ENCODE results near the gene NAXD. TPM values are rescaled to one million over a fixed set of nuclear protein-coding genes. Genes with fewer than 3 reads are reported as not detected.

The NAXD gene
- total RNA-seq, 1 experiment from 2014 or later: 32.1 TPM

DNA sequence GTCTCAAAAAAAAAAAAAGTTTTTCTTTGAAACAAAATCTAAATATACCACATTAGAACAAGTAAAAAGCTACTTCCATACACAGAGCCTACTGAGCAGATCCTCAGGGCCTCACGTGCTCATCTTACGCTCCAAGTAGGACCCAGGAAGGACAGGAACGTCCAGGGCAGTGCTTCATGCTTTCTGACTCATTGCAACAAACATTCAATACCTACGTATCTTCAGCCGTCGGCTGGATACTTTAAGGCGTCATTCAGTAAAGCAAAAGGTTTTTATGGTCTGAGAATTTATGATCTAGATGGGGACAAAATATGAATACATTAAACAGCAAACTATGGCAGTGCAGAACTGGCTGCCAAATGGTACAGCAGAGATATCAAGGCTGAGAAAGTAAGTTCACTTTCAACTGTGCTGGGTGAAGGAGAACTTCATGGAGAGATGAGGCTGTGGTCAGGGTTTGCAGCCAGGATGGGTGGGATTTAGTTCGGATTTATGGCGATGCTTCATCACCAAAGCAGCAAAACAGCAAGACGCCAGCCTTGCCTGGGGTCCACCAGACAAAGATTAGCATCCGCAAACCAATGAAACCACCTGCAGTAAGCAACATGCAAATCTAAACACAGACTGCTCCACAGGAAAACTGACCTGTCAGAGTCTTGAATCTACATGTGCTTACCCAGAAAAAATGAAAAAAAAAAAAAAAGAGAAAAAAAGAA lies 70.1 kb downstream of the NAXD start (continued):
- TF ChIP-seq, protein P1, sequence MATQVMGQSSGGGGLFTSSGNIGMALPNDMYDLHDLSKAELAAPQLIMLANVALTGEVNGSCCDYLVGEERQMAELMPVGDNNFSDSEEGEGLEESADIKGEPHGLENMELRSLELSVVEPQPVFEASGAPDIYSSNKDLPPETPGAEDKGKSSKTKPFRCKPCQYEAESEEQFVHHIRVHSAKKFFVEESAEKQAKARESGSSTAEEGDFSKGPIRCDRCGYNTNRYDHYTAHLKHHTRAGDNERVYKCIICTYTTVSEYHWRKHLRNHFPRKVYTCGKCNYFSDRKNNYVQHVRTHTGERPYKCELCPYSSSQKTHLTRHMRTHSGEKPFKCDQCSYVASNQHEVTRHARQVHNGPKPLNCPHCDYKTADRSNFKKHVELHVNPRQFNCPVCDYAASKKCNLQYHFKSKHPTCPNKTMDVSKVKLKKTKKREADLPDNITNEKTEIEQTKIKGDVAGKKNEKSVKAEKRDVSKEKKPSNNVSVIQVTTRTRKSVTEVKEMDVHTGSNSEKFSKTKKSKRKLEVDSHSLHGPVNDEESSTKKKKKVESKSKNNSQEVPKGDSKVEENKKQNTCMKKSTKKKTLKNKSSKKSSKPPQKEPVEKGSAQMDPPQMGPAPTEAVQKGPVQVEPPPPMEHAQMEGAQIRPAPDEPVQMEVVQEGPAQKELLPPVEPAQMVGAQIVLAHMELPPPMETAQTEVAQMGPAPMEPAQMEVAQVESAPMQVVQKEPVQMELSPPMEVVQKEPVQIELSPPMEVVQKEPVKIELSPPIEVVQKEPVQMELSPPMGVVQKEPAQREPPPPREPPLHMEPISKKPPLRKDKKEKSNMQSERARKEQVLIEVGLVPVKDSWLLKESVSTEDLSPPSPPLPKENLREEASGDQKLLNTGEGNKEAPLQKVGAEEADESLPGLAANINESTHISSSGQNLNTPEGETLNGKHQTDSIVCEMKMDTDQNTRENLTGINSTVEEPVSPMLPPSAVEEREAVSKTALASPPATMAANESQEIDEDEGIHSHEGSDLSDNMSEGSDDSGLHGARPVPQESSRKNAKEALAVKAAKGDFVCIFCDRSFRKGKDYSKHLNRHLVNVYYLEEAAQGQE (IDR thresholded peaks at IDR 0.05; ENCODE audit: low read depth): no peak
- TF ChIP-seq, protein P2, sequence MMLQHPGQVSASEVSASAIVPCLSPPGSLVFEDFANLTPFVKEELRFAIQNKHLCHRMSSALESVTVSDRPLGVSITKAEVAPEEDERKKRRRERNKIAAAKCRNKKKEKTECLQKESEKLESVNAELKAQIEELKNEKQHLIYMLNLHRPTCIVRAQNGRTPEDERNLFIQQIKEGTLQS (IDR thresholded peaks at IDR 0.05): no peak
- no peak for TF ChIP-seq EGR1 (IDR thresholded peaks at IDR 0.05; ENCODE audit: low read depth)
- TF ChIP-seq EZH2 (IDR thresholded peaks at IDR 0.05): no peak
- no peak for TF ChIP-seq SP1 (IDR thresholded peaks at IDR 0.05; ENCODE audit: low read depth)

DNA sequence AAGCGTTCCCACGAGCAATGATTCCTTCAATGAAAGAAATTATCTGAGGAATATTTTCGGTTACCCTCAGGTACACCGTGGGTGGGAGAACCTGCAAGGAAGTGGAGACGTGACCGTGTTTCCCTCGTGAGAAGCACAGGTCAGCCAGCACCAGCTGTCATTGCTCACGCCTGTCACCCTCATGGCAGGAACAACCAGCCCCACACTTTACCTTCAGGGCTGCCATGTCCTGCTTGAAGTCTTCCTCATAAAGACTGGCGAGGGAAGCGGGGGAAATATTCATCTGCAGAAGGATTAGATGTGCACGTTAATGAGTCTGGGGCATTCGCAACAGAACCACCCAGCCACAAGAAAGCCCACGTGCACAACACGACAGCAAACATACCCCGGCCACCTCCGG lies 72.4 kb downstream of the NAXD start:
- no peaks in the 10 kb centered on the region for H3K27me3 ChIP-seq (ENCODE audit: insufficient read depth, low read length)
- no peaks in the 10 kb centered on the region for H4K20me1 ChIP-seq (ENCODE audit: insufficient read depth)
- TF ChIP-seq CEBPB (IDR thresholded peaks at IDR 0.05; ENCODE audit: low read depth) (no peak), ELF1 (IDR thresholded peaks at IDR 0.05; ENCODE audit: borderline replicate concordance, low read depth) (no peak)
- TF ChIP-seq, protein P3, sequence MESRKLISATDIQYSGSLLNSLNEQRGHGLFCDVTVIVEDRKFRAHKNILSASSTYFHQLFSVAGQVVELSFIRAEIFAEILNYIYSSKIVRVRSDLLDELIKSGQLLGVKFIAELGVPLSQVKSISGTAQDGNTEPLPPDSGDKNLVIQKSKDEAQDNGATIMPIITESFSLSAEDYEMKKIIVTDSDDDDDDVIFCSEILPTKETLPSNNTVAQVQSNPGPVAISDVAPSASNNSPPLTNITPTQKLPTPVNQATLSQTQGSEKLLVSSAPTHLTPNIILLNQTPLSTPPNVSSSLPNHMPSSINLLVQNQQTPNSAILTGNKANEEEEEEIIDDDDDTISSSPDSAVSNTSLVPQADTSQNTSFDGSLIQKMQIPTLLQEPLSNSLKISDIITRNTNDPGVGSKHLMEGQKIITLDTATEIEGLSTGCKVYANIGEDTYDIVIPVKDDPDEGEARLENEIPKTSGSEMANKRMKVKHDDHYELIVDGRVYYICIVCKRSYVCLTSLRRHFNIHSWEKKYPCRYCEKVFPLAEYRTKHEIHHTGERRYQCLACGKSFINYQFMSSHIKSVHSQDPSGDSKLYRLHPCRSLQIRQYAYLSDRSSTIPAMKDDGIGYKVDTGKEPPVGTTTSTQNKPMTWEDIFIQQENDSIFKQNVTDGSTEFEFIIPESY (IDR thresholded peaks at IDR 0.05; ENCODE audit: extremely low read depth, insufficient replicate concordance, low read length): no peak
- TF ChIP-seq, protein P4, sequence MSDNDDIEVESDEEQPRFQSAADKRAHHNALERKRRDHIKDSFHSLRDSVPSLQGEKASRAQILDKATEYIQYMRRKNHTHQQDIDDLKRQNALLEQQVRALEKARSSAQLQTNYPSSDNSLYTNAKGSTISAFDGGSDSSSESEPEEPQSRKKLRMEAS (IDR thresholded peaks at IDR 0.05): no peak
- TF ChIP-seq, protein P2 (IDR thresholded peaks at IDR 0.05): no peak
- H3K36me3 ChIP-seq (ENCODE audit: control insufficient read depth in 1 of 2, insufficient read depth in 2 of 2, low read length in 2 of 2): peaks cover 14 to 26% of the 10 kb centered on the region in 2 experiments
- ATAC-seq (no peak), DNase-seq (ENCODE audit: low read depth, low spot score) (no peak)
- ChIA-PET RAD21 (ENCODE audit: low non-redundant PET in 1 of 2, low total read pairs in 2 of 2, uncharacterized antibody in 2 of 2, unreplicated experiment in 2 of 2) (no interaction called here), POLR2A (no interaction called here), CTCF (no interaction called here)
- no peaks in the 10 kb centered on the region for H3K4me1 ChIP-seq (ENCODE audit: control insufficient read depth in 1 of 2, insufficient read depth in 2 of 2, low read length in 2 of 2)
- H3K9me2 ChIP-seq (ENCODE audit: insufficient read depth): no peaks in the 10 kb centered on the region
- H3K9ac ChIP-seq (ENCODE audit: low read length): no peak overlapping the region
- no peak overlapping the region for H3K4me3 ChIP-seq (replicated peaks in 1 of 2; ENCODE audit: low read depth in 1 of 2, low read length in 2 of 2)
- no peak overlapping the region for H3K4me2 ChIP-seq (ENCODE audit: low read length)
- no peaks in the 10 kb centered on the region for H3K9me3 ChIP-seq (ENCODE audit: control insufficient read depth in 1 of 2, insufficient read depth in 1 of 2, low read depth in 1 of 2, low read length in 2 of 2)
- peaks cover 9% of the 10 kb centered on the region for H3K79me2 ChIP-seq (ENCODE audit: insufficient read depth, low read length)
- intact Hi-C loops (cut with micrococcal nuclease): no loop called here
- H3K27ac ChIP-seq (ENCODE audit: low read depth, low read length): no peak overlapping the region
- H2AFZ ChIP-seq (ENCODE audit: low read depth, low read length, poor library complexity, severe bottlenecking): no peak overlapping the region
- BruUV-seq (replicated peaks): no TSS peak

All from HCT116 (cell line).